Measurements from ENCODE around the gene MACROD2.

DNA sequence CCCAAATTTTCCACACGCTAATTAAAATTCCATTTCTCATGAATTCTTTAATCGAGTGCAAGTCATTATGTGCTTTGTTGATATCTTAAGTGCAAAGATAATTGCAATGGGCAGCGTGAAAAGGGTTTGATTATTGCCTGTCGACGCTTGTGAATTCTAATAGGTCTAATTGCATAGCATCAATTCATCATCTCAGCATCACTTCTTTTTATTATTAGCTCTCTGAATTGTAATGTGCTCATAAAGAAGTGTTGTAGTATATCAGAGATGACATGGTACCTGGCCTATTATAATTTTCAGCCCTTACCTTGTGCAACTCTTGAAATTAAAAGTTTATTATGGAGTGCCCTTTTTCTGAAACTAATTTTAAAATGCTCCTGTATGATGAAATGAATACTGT, 1208.9 kb downstream of the MACROD2 start:
- TF ChIP-seq CHD2 (IDR thresholded peaks at IDR 0.05; ENCODE audit: low read length, partially characterized antibody) (no peak), POLR2A (IDR thresholded peaks at IDR 0.05; ENCODE audit: low read length) (no peak), SMC3 (IDR thresholded peaks at IDR 0.05) (no peak)

All from A549 (cell line).